Measurements from ENCODE around the gene KRT2.

Gene KRT2

GRCh38 chr12:52663420-52663819 lies 11.4 kb upstream of the KRT2 start:
- ChIA-PET POLR2A (no interaction called here), CTCF (interaction anchor here (1.0 to 1.2 kb wide), 2 partner anchors 9 to 30 kb away, joined by 3 read pairs; no protein-coding TSS in a partner anchor)
- DNase-seq (ENCODE audit: extremely low spot score): no peak
- TF ChIP-seq CTCF (IDR thresholded peaks at IDR 0.05; ENCODE audit: control extremely low read depth, extremely low read depth, low read depth, missing control alignments): no peak

GRCh38 chr12:52662918-52663229 lies 10.9 kb upstream of the KRT2 start:
- DNase-seq (ENCODE audit: extremely low spot score): no peak
- POLR2A ChIA-PET: no interaction called here
- no peak for TF ChIP-seq CTCF (IDR thresholded peaks at IDR 0.05; ENCODE audit: control extremely low read depth, extremely low read depth, low read depth, missing control alignments)
- CTCF ChIA-PET: interaction anchor here (1.2 kb wide), 1 partner anchor 10 kb away, joined by 3 read pairs; no protein-coding TSS in a partner anchor

GRCh38 chr12:52662093-52662917 lies 10.3 kb upstream of the KRT2 start:
- no peak for TF ChIP-seq CTCF (IDR thresholded peaks at IDR 0.05; ENCODE audit: control extremely low read depth, extremely low read depth, low read depth, missing control alignments)
- ChIA-PET POLR2A (no interaction called here), CTCF (no interaction called here)
- no peak for DNase-seq (ENCODE audit: extremely low spot score)

- ChIA-PET POLR2A (no interaction called here), CTCF (no interaction called here)
- no peak for DNase-seq (ENCODE audit: extremely low spot score)
- TF ChIP-seq CTCF (IDR thresholded peaks at IDR 0.05; ENCODE audit: control extremely low read depth, extremely low read depth, low read depth, missing control alignments): no peak
Measured at GRCh38 chr12:52661668-52662067, 9.7 kb upstream of the KRT2 start.

- CTCF ChIA-PET: no interaction called here
- TF ChIP-seq CTCF (IDR thresholded peaks at IDR 0.05; ENCODE audit: control extremely low read depth, extremely low read depth, low read depth, missing control alignments): no peak
- DNase-seq (ENCODE audit: extremely low spot score): no peak
- POLR2A ChIA-PET: no interaction called here
Measured at GRCh38 chr12:52660934-52661499, 9.0 kb upstream of the KRT2 start.

- ChIA-PET POLR2A (no interaction called here), CTCF (no interaction called here)
- TF ChIP-seq CTCF (IDR thresholded peaks at IDR 0.05; ENCODE audit: control extremely low read depth, extremely low read depth, low read depth, missing control alignments): no peak
- DNase-seq (ENCODE audit: extremely low spot score): no peak
Measured at GRCh38 chr12:52659951-52660350, 7.9 kb upstream of the KRT2 start.

All from GM10248 (cell line).